Measurements from ENCODE around the gene CISD1.
A peak's percentile ranks its signal among the peaks of the same experiment; 100 is the strongest.

CISD1 gene

GRCh38 chr10:58300676-58301075 lies 31.7 kb downstream of the CISD1 start:
- POLR2A ChIA-PET: interaction anchor here (0.8 to 3.3 kb wide), 2 partner anchors 32 to 84 kb away, joined by 4 to 19 read pairs; partner anchors contain the start of genes CISD1 and TFAM
- DNase-seq (ENCODE audit: extremely low spot score): no peak
- CTCF ChIA-PET: interaction anchor here (0.9 to 2.3 kb wide), 5 partner anchors 8 to 124 kb away, joined by 3 to 12 read pairs (median 4); partner anchors contain the start of gene TFAM
- no peak for TF ChIP-seq HDGF (IDR thresholded peaks at IDR 0.05; ENCODE audit: borderline replicate concordance)
- no peak for TF ChIP-seq CTBP1 (IDR thresholded peaks at IDR 0.05; ENCODE audit: borderline replicate concordance)
- no peak for TF ChIP-seq PKNOX1 (IDR thresholded peaks at IDR 0.05)
- no peak for TF ChIP-seq ARNT (IDR thresholded peaks at IDR 0.05)
- no peak for TF ChIP-seq L3MBTL2 (conservative IDR thresholded peaks at IDR 0.05)
- TF ChIP-seq ELF4 (IDR thresholded peaks at IDR 0.05): no peak
- TF ChIP-seq FOXM1 (IDR thresholded peaks at IDR 0.05; ENCODE audit: borderline replicate concordance): no peak
- TF ChIP-seq LEF1 (IDR thresholded peaks at IDR 0.05; ENCODE audit: borderline replicate concordance): no peak
- TF ChIP-seq FOXA1 (IDR thresholded peaks at IDR 0.05): no peak

GRCh38 chr10:58302254-58302653 lies 33.3 kb downstream of the CISD1 start:
- ChIA-PET POLR2A (no interaction called here), CTCF (no interaction called here)
- no peak for DNase-seq (ENCODE audit: extremely low spot score)
- TF ChIP-seq ARNT (IDR thresholded peaks at IDR 0.05) (no peak), FOXM1 (IDR thresholded peaks at IDR 0.05; ENCODE audit: borderline replicate concordance) (no peak), FOXA1 (IDR thresholded peaks at IDR 0.05) (no peak), PKNOX1 (IDR thresholded peaks at IDR 0.05) (no peak), FOXK2 (IDR thresholded peaks at IDR 0.05) (no peak), TARDBP (IDR thresholded peaks at IDR 0.05) (no peak), NFRKB (IDR thresholded peaks at IDR 0.05) (no peak), LEF1 (IDR thresholded peaks at IDR 0.05; ENCODE audit: borderline replicate concordance) (no peak), ELF4 (IDR thresholded peaks at IDR 0.05) (no peak), ZNF384 (IDR thresholded peaks at IDR 0.05) (no peak), SUZ12 (IDR thresholded peaks at IDR 0.05) (no peak)

GRCh38 chr10:58304099-58304633 lies 35.2 kb downstream of the CISD1 start:
- DNase-seq (ENCODE audit: extremely low spot score): no peak
- ChIA-PET POLR2A (interaction anchor here (1.5 kb wide), 1 partner anchor 82 kb away, joined by 8 read pairs; no protein-coding TSS in a partner anchor), CTCF (interaction anchor here (0.8 to 1.2 kb wide), 2 partner anchors 11 to 81 kb away, joined by 3 read pairs; partner anchors contain the start of gene TFAM)
- TF ChIP-seq TARDBP (IDR thresholded peaks at IDR 0.05) (no peak), PKNOX1 (IDR thresholded peaks at IDR 0.05) (no peak), NFRKB (IDR thresholded peaks at IDR 0.05) (no peak), FOXM1 (IDR thresholded peaks at IDR 0.05; ENCODE audit: borderline replicate concordance) (no peak), ARNT (IDR thresholded peaks at IDR 0.05) (no peak), FOXA1 (IDR thresholded peaks at IDR 0.05) (no peak), CTBP1 (IDR thresholded peaks at IDR 0.05; ENCODE audit: borderline replicate concordance) (no peak)

GRCh38 chr10:58305821-58306220 lies 36.9 kb downstream of the CISD1 start:
- ChIA-PET CTCF (interaction anchor here (0.6 to 1.1 kb wide), 2 partner anchors 39 to 234 kb away, joined by 3 to 9 read pairs; no protein-coding TSS in a partner anchor), POLR2A (no interaction called here)
- no peak for DNase-seq (ENCODE audit: extremely low spot score)
- peak; percentile 50; the same call in 1 of the 2 replicates for TF ChIP-seq PKNOX1 (IDR thresholded peaks at IDR 0.05)
- TF ChIP-seq SUZ12 (IDR thresholded peaks at IDR 0.05): no peak

GRCh38 chr10:58307676-58308075 lies 38.7 kb downstream of the CISD1 start:
- no peak for TF ChIP-seq ELF4 (IDR thresholded peaks at IDR 0.05)
- TF ChIP-seq ARNT (IDR thresholded peaks at IDR 0.05): no peak
- TF ChIP-seq FOXM1 (IDR thresholded peaks at IDR 0.05; ENCODE audit: borderline replicate concordance): no peak
- TF ChIP-seq SP1 (IDR thresholded peaks at IDR 0.05): no peak
- no peak for TF ChIP-seq NFRKB (IDR thresholded peaks at IDR 0.05)
- no peak for TF ChIP-seq TARDBP (IDR thresholded peaks at IDR 0.05)
- TF ChIP-seq FOXK2 (IDR thresholded peaks at IDR 0.05): no peak
- TF ChIP-seq LEF1 (IDR thresholded peaks at IDR 0.05; ENCODE audit: borderline replicate concordance): no peak
- TF ChIP-seq ZNF384 (IDR thresholded peaks at IDR 0.05): no peak
- TF ChIP-seq HDGF (IDR thresholded peaks at IDR 0.05; ENCODE audit: borderline replicate concordance): no peak
- no peak for TF ChIP-seq PKNOX1 (IDR thresholded peaks at IDR 0.05)
- no peak for TF ChIP-seq CTBP1 (IDR thresholded peaks at IDR 0.05; ENCODE audit: borderline replicate concordance)
- no peak for TF ChIP-seq FOXA1 (IDR thresholded peaks at IDR 0.05)
- TF ChIP-seq L3MBTL2 (conservative IDR thresholded peaks at IDR 0.05): no peak
- TF ChIP-seq SUZ12 (IDR thresholded peaks at IDR 0.05): no peak
- no peak for TF ChIP-seq BHLHE40 (IDR thresholded peaks at IDR 0.05; ENCODE audit: borderline replicate concordance)
- ChIA-PET POLR2A (interaction anchor here (1.7 kb wide), 1 partner anchor 78 kb away, joined by 6 read pairs; the partner anchor contains the start of gene TFAM), CTCF (interaction anchor here (1.1 to 1.3 kb wide), 2 partner anchors 7 to 16 kb away, joined by 3 to 4 read pairs; no protein-coding TSS in a partner anchor)
- no peak for DNase-seq (ENCODE audit: extremely low spot score)

Data from HEK293T (cell line).